ENCODE results near the gene RMND5B. TPM values are rescaled to one million over a fixed set of nuclear protein-coding genes. Genes with fewer than 3 reads are reported as not detected.

Gene RMND5B
- polyA plus RNA-seq, 1 of the 3 experiments (the other 2 are of a cell fraction), result 42.8 TPM

GRCh38 chr5:178120607-178121357 lies 10.0 kb upstream of the RMND5B start (continued):
- TF ChIP-seq SMC3 (IDR thresholded peaks at IDR 0.05; ENCODE audit: low read depth, low read length) (peak; percentile 19; the same call in 1 of the 2 replicates), YY1 (IDR thresholded peaks at IDR 0.05; ENCODE audit: low read depth) (no peak), NFIC (IDR thresholded peaks at IDR 0.05; ENCODE audit: borderline replicate concordance) (peak; percentile 51), FOSL2 (IDR thresholded peaks at IDR 0.05; ENCODE audit: borderline replicate concordance, low read depth) (no peak), GABPA (IDR thresholded peaks at IDR 0.05; ENCODE audit: low read depth) (no peak), MXI1 (IDR thresholded peaks at IDR 0.05; ENCODE audit: low read depth, low read length) (peak; percentile 94), RFX5 (IDR thresholded peaks at IDR 0.05; ENCODE audit: low read length) (no peak), CTCF (IDR thresholded peaks at IDR 0.05) (peak; percentile 56), MAX (IDR thresholded peaks at IDR 0.05; ENCODE audit: low read depth) (0 out of 2 replicates have a peak, but pooled peaks have one; percentile 36), RCOR1 (IDR thresholded peaks at IDR 0.05; ENCODE audit: low read length) (no peak), GATA2 (CRISPR knock-in tag; IDR thresholded peaks at IDR 0.05) (no peak), ZBTB33 (IDR thresholded peaks at IDR 0.05; ENCODE audit: borderline replicate concordance, low read depth) (no peak), ELF1 (IDR thresholded peaks at IDR 0.05) (no peak), FOXM1 (IDR thresholded peaks at IDR 0.05; ENCODE audit: low read depth) (no peak), REST (IDR thresholded peaks at IDR 0.05; ENCODE audit: low read depth, low read length) (no peak), CHD2 (IDR thresholded peaks at IDR 0.05; ENCODE audit: low read length, partially characterized antibody) (peak; percentile 21), EZH2phosphoT487 (IDR thresholded peaks at IDR 0.05; ENCODE audit: borderline replicate concordance, low read depth) (no peak), JUND (IDR thresholded peaks at IDR 0.05) (no peak), USF2 (IDR thresholded peaks at IDR 0.05; ENCODE audit: borderline replicate concordance, low read depth, low read length) (no peak)
